Activated CD4-positive, alpha-beta T cell treated with anti-CD3 and anti-CD28 coated beads for 24 hours (primary cell): ENCODE results near the gene MYO1E.
A peak's percentile ranks its signal among the peaks of the same experiment; 100 is the strongest.
"Not testable (repeated sequence)": the region's sequence is repeated elsewhere in the genome, so short reads cannot be mapped to it uniquely, and the experiment has no call there.

Experiments used
- DNase-seq, 2 donors: peaks; one replicate each; pipeline ENCODE4 v3.0.0-alpha.2; 2020; ENCODE audit warnings: low read depth in 2 of 2

The MYO1E gene

GRCh38 chr15:59387196-59387878 lies 14.7 kb upstream of the MYO1E start:
- not testable (repeated sequence) for DNase-seq

GRCh38 chr15:59385171-59385570 lies 12.5 kb upstream of the MYO1E start:
- DNase-seq: no peak

- DNase-seq: no peak
These were observed 11.8 kb upstream of the MYO1E start for GRCh38 chr15:59384507-59384906.

GRCh38 chr15:59380902-59381610 lies 8.4 kb upstream of the MYO1E start:
- no peak for DNase-seq

GRCh38 chr15:59379531-59379930 lies 6.9 kb upstream of the MYO1E start:
- DNase-seq: no peak

DNA sequence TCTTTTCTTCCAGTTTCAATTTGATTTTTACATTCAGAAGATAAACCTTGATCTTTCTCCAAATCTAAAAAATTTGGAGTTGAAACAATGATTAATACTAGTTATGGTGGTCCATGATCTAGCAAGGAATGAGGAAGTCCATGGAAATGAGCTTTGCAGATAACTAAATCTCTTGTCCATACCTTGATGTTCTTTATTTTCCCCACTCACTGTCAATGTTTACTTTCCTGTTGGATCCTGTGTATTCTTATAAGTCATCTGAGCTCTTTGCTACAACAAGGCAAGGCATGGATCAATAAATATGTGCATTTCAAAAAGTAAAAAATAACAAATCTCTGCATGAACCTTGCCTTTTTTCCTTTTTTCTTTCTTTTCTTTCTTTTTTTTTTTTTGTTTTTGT lies 6.2 kb upstream of the MYO1E start:
- no peak for DNase-seq

- DNase-seq: no peak
These were observed 5.3 kb upstream of the MYO1E start for GRCh38 chr15:59377924-59378323.

DNA sequence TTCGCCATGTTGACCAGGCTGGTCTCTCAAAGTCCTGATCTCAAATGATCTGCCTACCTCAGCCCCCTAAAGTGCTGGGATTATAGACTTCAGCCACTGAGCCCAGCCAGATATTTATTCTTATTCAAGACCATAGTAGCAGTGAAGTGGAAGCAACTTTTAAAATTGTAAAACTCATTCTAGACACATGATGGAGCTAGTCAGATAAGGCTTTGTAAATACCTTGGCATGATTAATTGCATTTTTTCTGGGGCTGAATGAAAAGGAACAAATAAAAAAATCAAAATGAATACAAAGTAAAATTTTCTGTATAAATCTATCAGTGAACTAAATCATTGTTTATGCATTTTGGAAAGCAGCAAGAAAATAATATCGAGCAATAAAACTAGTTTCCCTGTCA lies 4.1 kb upstream of the MYO1E start:
- DNase-seq: no peak

- no peak for DNase-seq
These were observed 544 bp upstream of the MYO1E start for GRCh38 chr15:59373215-59373614.

- DNase-seq: peak in 1 of 2 donors; percentile 4
These were observed 966 bp downstream of the MYO1E start for GRCh38 chr15:59371458-59372351.

- no peak for DNase-seq
These were observed 3.1 kb downstream of the MYO1E start for GRCh38 chr15:59369597-59369996.

GRCh38 chr15:59367022-59367451 lies 5.6 kb downstream of the MYO1E start:
- no peak for DNase-seq

DNA sequence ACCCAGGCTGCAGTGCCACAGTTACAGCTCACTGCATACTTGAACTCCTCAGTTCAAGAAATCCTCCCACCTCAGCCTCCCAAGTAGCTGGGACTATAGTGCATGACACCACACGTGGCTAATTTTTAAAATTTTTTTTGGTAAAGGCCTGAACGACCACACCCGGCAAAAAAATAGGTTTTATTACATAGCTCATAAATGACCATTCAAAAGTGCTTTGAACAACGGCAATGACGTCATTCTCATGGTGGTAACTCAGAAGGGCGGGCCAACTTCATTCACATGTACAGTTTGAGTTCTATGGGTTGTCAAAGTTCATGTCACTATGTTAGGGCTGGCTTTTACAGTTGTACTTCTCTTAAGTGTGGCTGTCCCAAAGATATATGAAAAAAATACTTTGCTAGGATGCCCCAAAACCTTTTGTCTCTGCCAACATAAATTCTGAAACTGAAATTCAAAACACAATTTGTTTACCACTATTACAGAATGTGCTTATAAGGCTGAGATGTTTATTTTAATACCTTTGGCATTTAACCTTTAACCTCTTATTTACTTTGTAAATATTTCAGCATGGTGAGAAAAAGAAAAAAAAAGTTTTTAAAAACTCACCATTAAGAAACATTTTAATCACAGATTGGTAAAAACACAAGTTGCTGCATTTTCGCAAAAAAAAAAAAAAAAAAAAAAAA lies 6.2 kb downstream of the MYO1E start:
- DNase-seq: no peak

- no peak for DNase-seq
These were observed 8.4 kb downstream of the MYO1E start for GRCh38 chr15:59364248-59364647.

DNA sequence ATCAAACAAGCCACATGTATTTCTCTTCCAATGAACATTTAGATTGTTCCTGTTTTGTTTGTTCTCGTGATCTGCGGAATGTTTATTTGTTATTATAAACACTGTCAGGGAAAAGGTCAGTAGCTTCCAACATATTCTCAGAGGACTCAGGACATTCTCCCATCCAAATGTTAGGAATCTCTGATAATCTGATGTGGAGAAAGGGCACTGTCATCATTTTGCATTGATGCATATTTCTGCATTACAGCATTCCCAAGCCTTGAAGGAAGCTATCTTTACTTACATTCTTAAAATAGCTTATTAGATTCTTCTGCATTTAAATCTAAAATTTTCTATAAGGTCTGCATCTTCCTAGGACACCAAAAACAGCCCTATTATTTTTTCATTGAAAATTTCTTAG lies 10.3 kb downstream of the MYO1E start:
- DNase-seq: no peak

DNA sequence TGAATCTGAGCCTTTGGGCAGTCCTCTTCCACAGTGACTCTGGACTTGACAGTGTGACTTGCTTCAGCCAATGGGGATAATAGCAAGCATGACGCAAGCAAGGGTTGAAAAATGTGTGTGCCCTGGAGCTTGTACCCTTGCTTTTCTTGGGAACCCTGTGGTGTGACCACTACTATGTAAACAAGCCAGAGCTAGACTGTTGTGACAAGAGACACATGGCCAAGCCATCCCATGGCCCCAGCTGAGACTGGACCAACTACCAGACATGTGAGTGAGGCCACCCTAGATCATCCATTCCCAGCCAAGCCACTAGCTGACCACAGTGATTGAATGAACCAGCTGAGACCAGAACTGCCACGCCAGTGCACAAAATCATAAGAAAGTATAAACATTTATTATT lies 11.8 kb downstream of the MYO1E start:
- no peak for DNase-seq

DNA sequence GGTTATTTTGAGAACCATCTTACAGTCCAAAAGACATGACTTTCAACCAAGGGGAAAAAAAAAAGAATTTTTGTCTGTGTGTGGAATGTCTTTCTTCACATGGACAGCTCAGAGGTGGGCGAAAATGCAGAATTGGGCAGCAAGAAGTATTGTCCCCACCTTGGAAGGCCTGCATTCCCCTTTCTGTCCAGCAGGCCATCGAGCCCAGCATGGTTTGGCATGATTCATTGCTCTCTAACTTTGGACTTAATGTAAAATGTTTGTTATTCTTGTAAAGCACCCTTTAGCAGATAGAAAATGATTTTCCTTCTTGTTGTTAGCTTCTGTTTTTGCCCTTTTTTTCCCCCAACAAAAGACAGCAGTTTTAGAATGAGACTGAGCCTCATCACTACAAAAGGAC lies 12.4 kb downstream of the MYO1E start:
- no peak for DNase-seq

DNA sequence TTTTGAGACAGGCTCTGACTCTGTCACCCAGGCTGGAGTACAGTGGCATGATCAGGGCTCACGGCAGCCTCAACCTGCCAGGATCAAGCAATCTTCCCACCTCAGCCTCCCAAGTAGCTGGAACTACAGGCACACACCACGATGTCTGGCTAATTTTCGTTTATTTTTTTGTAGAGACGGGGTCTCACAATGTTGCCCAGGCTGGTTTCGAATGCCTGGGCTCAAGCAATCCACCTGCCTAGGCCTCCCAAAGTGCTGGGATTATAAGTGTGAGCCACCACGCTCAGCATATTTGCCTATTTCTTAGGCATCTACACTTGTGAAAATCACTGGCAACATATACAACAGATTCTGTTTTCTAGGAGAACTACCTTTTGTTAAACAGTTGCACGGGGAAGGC lies 16.9 kb downstream of the MYO1E start:
- DNase-seq: no peak

DNA sequence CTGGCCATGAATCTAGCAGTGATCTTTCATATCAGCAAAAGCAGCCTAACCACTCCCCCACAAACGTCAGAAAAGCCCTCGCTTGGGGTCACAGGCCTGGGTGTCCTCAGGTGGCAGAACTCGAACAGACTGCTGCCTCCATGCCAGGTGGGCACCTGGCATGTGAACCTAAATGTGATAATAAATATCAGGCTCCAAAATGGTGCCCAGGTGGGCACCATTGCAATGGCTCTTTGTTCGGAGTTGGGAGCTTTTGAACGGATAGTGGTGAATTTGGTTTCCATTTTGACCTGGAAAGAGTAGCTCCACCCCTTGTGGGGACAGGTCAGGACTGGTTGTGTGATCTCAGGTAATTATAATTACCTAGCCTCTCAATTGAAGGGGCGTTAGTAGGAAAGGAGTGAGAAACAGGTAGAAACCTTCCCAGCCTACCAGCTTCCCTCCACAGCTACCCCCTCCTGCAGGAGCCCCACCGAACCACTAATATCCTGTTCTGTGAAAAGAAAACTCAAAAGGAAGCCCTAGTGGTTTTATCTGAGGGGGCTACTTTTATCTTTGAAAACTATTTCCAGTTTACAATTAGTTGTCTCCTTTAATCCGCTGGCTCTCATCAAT lies 18.1 kb downstream of the MYO1E start:
- DNase-seq: no peak

- no peak for DNase-seq
These were observed 18.7 kb downstream of the MYO1E start for GRCh38 chr15:59353994-59354416.

- no peak for DNase-seq
These were observed 20.0 kb downstream of the MYO1E start for GRCh38 chr15:59352683-59353082.
